Transverse colon (tissue), 4 donors: Measurements from ENCODE around the gene ZAR1. TPM values are rescaled to one million over a fixed set of nuclear protein-coding genes. Genes with fewer than 3 reads are reported as not detected.

Source experiments
- DNase-seq: peaks from one replicate; pipeline ENCODE4 v3.0.0-alpha.2; 2019
- H3K27ac ChIP-seq, 4 donors: fragments of 200-600 bp; sonication (generic); 2 replicates each; pipeline ENCODE4 v1.5.1; 2016 to 2018; ENCODE audit warnings: inconsistent platforms in 4 of 4
- H3K27me3 ChIP-seq: fragments of 200-600 bp; sonication (generic); 2 replicates; pipeline ENCODE4 v1.5.1; 2017; ENCODE audit warnings: inconsistent platforms
- H3K36me3 ChIP-seq, 4 donors: fragments of 200-600 bp; sonication (generic); 2 replicates each; pipeline ENCODE4 v1.5.1; 2017 to 2019; ENCODE audit warnings: inconsistent platforms in 4 of 4
- H3K4me1 ChIP-seq, 4 donors: fragments of 200-600 bp; sonication (generic); 2 replicates each; pipeline ENCODE4 v1.5.1; 2017 to 2020; ENCODE audit warnings: inconsistent platforms in 4 of 4
- H3K4me3 ChIP-seq, 4 donors: fragments of 200-600 bp; sonication (generic); 1 replicate in 1 of 4; 2 replicates in 3 of 4; pipeline versions ENCODE4 v1.5.1 to v1.6.1; 2017 to 2019; ENCODE audit warnings: inconsistent platforms in 4 of 4
- H3K9me3 ChIP-seq, 2 donors: fragments of 200-600 bp; sonication (generic); 2 replicates each; pipeline ENCODE4 v1.5.1; 2017 to 2019; ENCODE audit warnings: inconsistent platforms in 2 of 2
- CTCF ChIP-seq, 5 experiments: fragments of 200-600 bp in 3 of 5; fragments of 450-650 bp in 2 of 5; sonication (generic) in 3 of 5; IDR thresholded peaks; 1 replicate in 2 of 5; 2 replicates in 3 of 5; pipeline ENCODE4 v1.5.1; 2016 to 2017; ENCODE audit warnings: antibody characterized with exemption in 5 of 5, inconsistent platforms in 3 of 5, mild to moderate bottlenecking in 2 of 5, moderate library complexity in 1 of 5
- EP300 ChIP-seq: sonication (generic); formaldehyde crosslinking; IDR thresholded peaks from one replicate; pipeline ENCODE4 v1.6.1; 2017; ENCODE audit warnings: antibody characterized with exemption, low read depth
- POLR2A ChIP-seq: fragments of 450-650 bp; IDR thresholded peaks from one replicate; pipeline ENCODE4 v1.6.1; 2016; ENCODE audit warnings: antibody characterized with exemption, mild to moderate bottlenecking, moderate library complexity
- POLR2AphosphoS5 ChIP-seq, 3 donors: sonication (generic); formaldehyde crosslinking; IDR thresholded peaks; one replicate each; pipeline ENCODE4 v1.6.1; 2016; ENCODE audit warnings: antibody characterized with exemption in 3 of 3
- WGBS, 2 donors: methylation state at CpG; one replicate each; pipeline ENCODE4 v1.1.5; 2018; ENCODE audit warnings: low coverage in 1 of 2; 5-methylcytosine and 5-hydroxymethylcytosine counted together
- in situ Hi-C, 4 donors: fragments of 200-750 bp; cut with MboI; loops; one replicate each; pipeline versions ENCODE4 v1.15.0 to v1.15.1; 2017; ENCODE audit warnings: low sequenced_read_pairs in 3 of 4, low pct_ligation_motif_present in 1 of 4, low pct_unique_long_range_greater_than_20kb in 1 of 4
- intact Hi-C: fragments of 100-400 bp; cut with DNase I; formaldehyde crosslinking; loops from one replicate; pipeline ENCODE4 v1.15.1; 2023; ENCODE audit warnings: low total_unique reads
- total RNA-seq, 4 donors: library from RNA; depleted of rRNA; stranded (reverse); fragments of >200 nt; gene quantifications; one replicate each; pipeline ENCODE4 v1.1.0, GENCODE V29; 2016

The ZAR1 gene
- total RNA-seq, 4 donors from 2014 or later = not detected

DNA sequence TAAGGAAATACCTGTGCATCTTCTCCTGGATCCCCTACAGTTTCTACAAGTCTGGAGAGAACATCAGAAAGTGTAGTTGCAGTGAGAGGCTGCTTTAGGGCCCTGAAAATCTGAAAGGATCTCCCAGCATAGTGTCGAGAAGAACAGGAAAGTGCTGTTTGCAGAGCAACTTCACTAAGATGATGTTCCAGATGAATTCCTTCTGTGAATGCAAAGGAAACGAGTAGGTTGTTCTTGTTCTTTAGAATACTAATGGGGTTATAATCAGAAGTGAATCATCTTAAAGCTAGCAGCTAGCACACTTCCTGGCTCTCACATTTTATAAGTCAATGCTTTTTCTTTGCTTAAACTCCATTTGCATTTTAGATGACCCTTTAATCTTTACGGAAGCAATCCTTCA is 53.7 kb downstream of the ZAR1 start:
- H3K36me3 ChIP-seq = peaks cover 0 to 93% (median 47%) of the 10 kb centered on the region in 4 donors

More for the DNA sequence above, 53.7 kb downstream of the ZAR1 start:
- TF ChIP-seq CTCF (IDR thresholded peaks at IDR 0.05) (no peak), POLR2AphosphoS5 (IDR thresholded peaks at IDR 0.05) (no peak), POLR2A (no peak), EP300 (no peak)
- intact Hi-C loops (no loop called here), in situ Hi-C loops (no loop called here)
- Histone ChIP-seq H3K27ac (no peak overlapping the region), H3K4me3 (no peak overlapping the region), H3K4me1 (no peaks in the 10 kb centered on the region), H3K9me3 (no peaks in the 10 kb centered on the region), H3K27me3 (no peaks in the 10 kb centered on the region)
- DNase-seq = no peak
- 80 to 88% methylated on average over 3 of the region's 3 CpGs for WGBS, 2 donors

Other genes starting within 250 kb of the ZAR1 start
- 1 to 10 TPM; 1.2 to 5.1 (median 3.3) TPM for gene TEC, start 220.4 kb upstream of the ZAR1 start, total RNA-seq
- gene SLAIN2, start 148.7 kb upstream of the ZAR1 start, total RNA-seq = 100 to 1,000 TPM in 1 of 4 donors, 10 to 100 TPM in 3; 28.4 to 355 (median 55.8) TPM
- 1 to 10 TPM in 2 of 4 donors, not detected in 2; 1.2 to 6.0 TPM for gene SLC10A4, start 6.9 kb upstream of the ZAR1 start, total RNA-seq